Mesenchymal stem cell (in vitro differentiated cells and primary cell): ENCODE results near the gene DHRS11.

ENCODE experiments used
- DNase-seq: peaks from one replicate; pipeline ENCODE4 v3.0.0-alpha.2; 2013
- H2AFZ ChIP-seq: one replicate; pipeline ENCODE4 v1.6.1; 2013; ENCODE audit warnings: low read depth, mild to moderate bottlenecking, control low read depth, inconsistent platforms, low read length, moderate library complexity
- H2AK5ac ChIP-seq: 2 replicates; pipeline ENCODE4 v1.6.1; 2013; ENCODE audit warnings: low read length, moderate library complexity, mild to moderate bottlenecking, inconsistent platforms; ENCODE audit not compliant: severe bottlenecking
- H2BK120ac ChIP-seq: one replicate; pipeline ENCODE4 v1.6.1; 2013; ENCODE audit warnings: low read depth, mild to moderate bottlenecking, inconsistent platforms, low read length, moderate library complexity
- H2BK12ac ChIP-seq, 2 experiments: one replicate each; pipeline ENCODE4 v1.6.1; 2013; ENCODE audit warnings: inconsistent platforms in 2 of 2, low read length in 2 of 2, mild to moderate bottlenecking in 2 of 2, moderate library complexity in 2 of 2, control low read depth in 1 of 2
- H2BK15ac ChIP-seq: one replicate; pipeline ENCODE4 v1.6.1; 2013; ENCODE audit warnings: mild to moderate bottlenecking, low read depth, inconsistent platforms; ENCODE audit not compliant: poor library complexity, severe bottlenecking
- H2BK5ac ChIP-seq: 2 replicates; pipeline ENCODE4 v1.6.1; 2013; ENCODE audit warnings: low read depth, mild to moderate bottlenecking, low read length, control low read depth, inconsistent platforms; ENCODE audit not compliant: poor library complexity, severe bottlenecking
- H3K14ac ChIP-seq, 2 experiments: one replicate each; pipeline ENCODE4 v1.6.1; 2013; ENCODE audit warnings: inconsistent platforms in 2 of 2, low read length in 2 of 2, control low read depth in 1 of 2, mild to moderate bottlenecking in 1 of 2, moderate library complexity in 1 of 2
- H3K18ac ChIP-seq, 2 experiments: one replicate each; pipeline ENCODE4 v1.6.1; 2013; ENCODE audit warnings: inconsistent platforms in 2 of 2, low read length in 2 of 2, control low read depth in 1 of 2, low read depth in 1 of 2, mild to moderate bottlenecking in 1 of 2
- H3K23ac ChIP-seq, 2 experiments: one replicate each; pipeline ENCODE4 v1.6.1; 2013; ENCODE audit warnings: inconsistent platforms in 2 of 2, low read length in 2 of 2, mild to moderate bottlenecking in 2 of 2, moderate library complexity in 2 of 2, control low read depth in 1 of 2
- H3K27ac ChIP-seq: 2 replicates; pipeline ENCODE4 v1.5.1; 2013; ENCODE audit warnings: mild to moderate bottlenecking, moderate library complexity, low read length, control low read depth, inconsistent platforms; ENCODE audit not compliant: poor library complexity, severe bottlenecking
- H3K27me3 ChIP-seq, 2 experiments: 2 replicates each; pipeline versions ENCODE4 v1.6.1 to v1.7.0; 2013; ENCODE audit warnings: low read length in 2 of 2, mild to moderate bottlenecking in 2 of 2, moderate library complexity in 2 of 2, control low read depth in 1 of 2, inconsistent platforms in 1 of 2; ENCODE audit not compliant: control insufficient read depth in 1 of 2, insufficient read depth in 1 of 2
- H3K36me3 ChIP-seq, 2 experiments: 2 replicates each; pipeline versions ENCODE4 v1.6.1 to v1.7.0; 2013; ENCODE audit warnings: low read length in 2 of 2, control low read depth in 1 of 2, inconsistent platforms in 1 of 2, low read depth in 1 of 2, mild to moderate bottlenecking in 1 of 2; ENCODE audit not compliant: insufficient read depth in 2 of 2, control insufficient read depth in 1 of 2
- H3K4ac ChIP-seq, 2 experiments: one replicate each; pipeline ENCODE4 v1.6.1; 2013; ENCODE audit warnings: inconsistent platforms in 2 of 2, low read length in 2 of 2, mild to moderate bottlenecking in 2 of 2, moderate library complexity in 2 of 2, control low read depth in 1 of 2, low read depth in 1 of 2
- H3K4me1 ChIP-seq: 2 replicates; pipeline ENCODE4 v1.6.1; 2013; ENCODE audit warnings: low read depth, low read length, control low read depth; ENCODE audit not compliant: control insufficient read depth, insufficient read depth
- H3K4me2 ChIP-seq: 2 replicates; pipeline ENCODE4 v1.6.1; 2013; ENCODE audit warnings: low read length, mild to moderate bottlenecking, inconsistent platforms; ENCODE audit not compliant: poor library complexity, severe bottlenecking
- H3K4me3 ChIP-seq, 2 experiments: 2 replicates each; pipeline versions ENCODE4 v1.5.1 to v1.7.0; 2013; ENCODE audit warnings: low read length in 2 of 2, mild to moderate bottlenecking in 2 of 2, control low read depth in 1 of 2, low read depth in 1 of 2; ENCODE audit not compliant: insufficient read depth in 1 of 2
- H3K79me1 ChIP-seq: replicated peaks from 2 replicates; pipeline ENCODE4 v1.6.1; 2013; ENCODE audit warnings: mild to moderate bottlenecking, control low read depth, low read length, inconsistent platforms; ENCODE audit not compliant: poor library complexity, severe bottlenecking
- H3K9ac ChIP-seq: 2 replicates; pipeline ENCODE4 v1.7.0; 2013; ENCODE audit warnings: mild to moderate bottlenecking, low read length, moderate library complexity
- H3K9me3 ChIP-seq: 2 replicates; pipeline ENCODE4 v1.7.0; 2013; ENCODE audit warnings: mild to moderate bottlenecking, low read length; ENCODE audit not compliant: control insufficient read depth
- H4K8ac ChIP-seq: one replicate; pipeline ENCODE4 v1.6.1; 2013; ENCODE audit warnings: inconsistent platforms, mild to moderate bottlenecking, low read length, moderate library complexity
- H4K91ac ChIP-seq: one replicate; pipeline ENCODE4 v1.6.1; 2013; ENCODE audit warnings: mild to moderate bottlenecking, low read length, inconsistent platforms
- WGBS: methylation state at CpG from one replicate; pipeline ENCODE4 v1.1.7; 2013; ENCODE audit warnings: mixed read lengths; 5-methylcytosine and 5-hydroxymethylcytosine counted together

DHRS11 gene

DNA sequence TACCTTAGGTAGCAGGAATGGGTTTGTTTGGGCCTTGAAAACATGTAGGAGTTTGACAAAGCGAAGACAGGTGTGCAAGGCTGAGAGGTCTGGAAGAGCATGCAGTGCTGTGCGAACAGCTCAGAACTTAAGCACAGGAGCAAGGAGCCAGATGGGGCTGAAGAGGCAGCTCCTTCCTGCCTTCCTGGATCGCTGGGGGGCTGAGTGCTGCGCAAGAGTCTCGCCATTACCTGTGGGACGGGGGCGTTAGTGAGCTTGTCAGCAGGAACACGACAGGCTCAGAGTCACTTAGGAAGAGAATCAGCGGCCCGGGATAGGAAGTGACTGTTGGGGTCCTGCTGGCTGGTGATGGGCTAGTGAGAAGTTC, 9.2 kb downstream of the DHRS11 start:
- Histone ChIP-seq H3K36me3 (peaks cover 7 to 25% of the 10 kb centered on the region in 2 experiments), H2BK5ac (no peak overlapping the region), H2AFZ (no peak overlapping the region), H3K9ac (peak overlapping the region; percentile 96), H3K4ac (peak overlapping the region; percentile 20 to 80), H3K79me1 (peaks cover 22% of the 10 kb centered on the region), H3K14ac (peak overlapping the region in 1 of 2 experiments; percentile 74), H2BK12ac (no peak overlapping the region), H4K91ac (peak overlapping the region; percentile 81), H3K23ac (peak overlapping the region in 1 of 2 experiments; percentile 0), H3K27ac (peak overlapping the region; percentile 53), H2BK120ac (peak overlapping the region; percentile 0), H4K8ac (peak overlapping the region; percentile 69), H3K18ac (peak overlapping the region; percentile 78 to 79), H2BK15ac (no peak overlapping the region), H3K4me1 (peaks cover 14% of the 10 kb centered on the region), H2AK5ac (peak overlapping the region; percentile 47), H3K4me2 (peak overlapping the region; percentile 67), H3K9me3 (no peaks in the 10 kb centered on the region), H3K27me3 (no peaks in the 10 kb centered on the region), H3K4me3 (peak overlapping the region; percentile 87 to 98)
- 14% methylated on average over 10 of the region's 10 CpGs for WGBS
- no peak for DNase-seq

DNA sequence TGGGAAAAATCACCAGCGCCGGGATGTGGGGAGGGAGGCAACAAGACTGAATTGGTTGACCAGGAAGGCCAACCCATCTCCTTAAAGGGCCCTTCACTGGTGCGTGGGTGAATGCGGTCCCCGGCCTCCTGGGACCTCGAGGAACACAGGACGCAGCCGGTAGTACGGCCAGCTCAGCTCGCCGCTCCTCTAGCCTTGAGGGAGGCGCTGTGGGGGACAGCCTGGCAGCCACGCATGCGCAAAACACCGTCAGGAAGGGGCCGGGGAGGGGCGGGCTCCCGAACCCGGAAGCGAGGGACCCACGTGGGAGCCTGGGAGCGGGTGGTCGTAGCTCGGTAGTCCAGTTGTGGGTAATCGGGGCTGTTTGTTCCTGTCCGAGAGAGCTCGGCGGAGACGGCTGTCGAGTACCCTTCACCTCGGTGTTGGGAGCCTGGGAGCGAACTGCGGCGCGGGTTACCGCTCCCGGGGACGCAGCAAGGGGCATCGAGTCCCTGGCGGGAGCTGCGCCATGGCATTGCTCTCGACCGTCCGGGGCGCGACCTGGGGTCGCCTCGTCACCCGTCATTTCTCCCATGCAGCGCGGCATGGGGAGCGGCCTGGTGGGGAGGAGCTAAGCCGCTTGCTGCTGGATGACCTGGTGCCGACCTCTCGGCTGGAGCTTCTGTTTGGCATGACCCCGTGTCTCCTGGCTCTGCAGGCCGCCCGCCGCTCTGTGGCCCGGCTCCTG, 9.8 kb downstream of the DHRS11 start, which contains the start of gene MRM1:
TSS of gene MRM1 (plus strand) at position 281 of the 727 bp plus-strand sequence. CDS start at position 509, 228 bp downstream.
- Histone ChIP-seq H3K4ac (peak within 1 kb of the TSS; percentile 20 to 80), H3K18ac (peak within 1 kb of the TSS; percentile 78 to 79), H3K9me3 (no peaks in the 10 kb centered on the region), H3K79me1 (peaks cover 27% of the 10 kb centered on the region), H3K23ac (peak within 1 kb of the TSS in 1 of 2 experiments; percentile 57), H2BK15ac (peak within 1 kb of the TSS; percentile 52), H3K4me1 (peaks cover 14% of the 10 kb centered on the region), H3K27me3 (no peaks in the 10 kb centered on the region), H2AK5ac (peak within 1 kb of the TSS; percentile 47), H4K8ac (peak within 1 kb of the TSS; percentile 83), H2AFZ (peak within 1 kb of the TSS; percentile 98), H3K14ac (peak within 1 kb of the TSS in 1 of 2 experiments; percentile 74), H2BK12ac (no peak within 1 kb of the TSS), H3K27ac (peak within 1 kb of the TSS; percentile 65), H3K36me3 (peaks cover 7 to 25% of the 10 kb centered on the region in 2 experiments), H2BK5ac (peak within 1 kb of the TSS; percentile 51), H3K9ac (peak within 1 kb of the TSS; percentile 96), H4K91ac (peak within 1 kb of the TSS; percentile 81), H3K4me2 (peak within 1 kb of the TSS; percentile 67), H3K4me3 (peak within 1 kb of the TSS; percentile 87 to 98), H2BK120ac (peak within 1 kb of the TSS; percentile 0)
- under 1% methylated on average over 56 of the region's 60 CpGs for WGBS
- peak; percentile 92 for DNase-seq

DNA sequence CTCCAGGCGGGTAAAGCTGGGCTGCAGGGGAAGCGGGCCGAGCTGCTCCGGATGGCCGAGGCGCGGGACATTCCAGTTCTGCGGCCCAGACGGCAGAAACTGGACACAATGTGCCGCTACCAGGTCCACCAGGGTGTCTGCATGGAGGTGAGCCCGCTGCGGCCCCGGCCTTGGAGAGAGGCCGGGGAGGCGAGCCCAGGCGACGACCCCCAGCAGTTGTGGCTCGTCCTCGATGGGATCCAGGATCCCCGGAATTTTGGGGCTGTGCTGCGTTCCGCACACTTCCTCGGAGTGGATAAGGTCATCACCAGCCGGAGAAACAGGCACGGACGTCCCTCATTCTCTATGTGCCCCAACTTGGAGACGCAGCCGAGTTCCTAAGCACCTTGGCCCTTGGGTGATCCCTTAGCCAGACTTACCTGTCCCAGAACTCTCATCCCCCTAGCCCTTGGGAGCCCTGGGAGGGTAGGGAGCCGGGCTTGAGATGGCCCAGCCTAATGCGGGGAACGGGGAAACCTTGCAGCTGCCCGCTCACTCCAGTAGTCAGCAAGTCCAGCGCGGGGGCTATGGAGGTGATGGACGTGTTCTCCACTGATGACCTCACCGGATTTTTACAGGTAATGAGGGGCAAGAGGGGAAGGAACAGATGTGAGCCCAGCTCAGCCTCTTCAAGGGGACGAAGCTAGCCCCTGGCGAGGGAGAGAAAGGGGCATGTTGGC, 10.5 kb downstream of the DHRS11 start:
- H3K4me2 ChIP-seq: peak overlapping the region; percentile 67
- 3% methylated on average over 38 of the region's 38 CpGs for WGBS
- H2BK12ac ChIP-seq: no peak overlapping the region
- H3K9ac ChIP-seq: peak overlapping the region; percentile 96
- H2AFZ ChIP-seq: peak overlapping the region; percentile 98
- H3K14ac ChIP-seq: peak overlapping the region in 1 of 2 experiments; percentile 36
- no peak overlapping the region for H2BK15ac ChIP-seq
- H3K27ac ChIP-seq: no peak overlapping the region
- H4K91ac ChIP-seq: no peak overlapping the region
- no peaks in the 10 kb centered on the region for H3K9me3 ChIP-seq
- no peak for DNase-seq
- no peak overlapping the region for H2AK5ac ChIP-seq
- H3K4me3 ChIP-seq: peak overlapping the region; percentile 87 to 98
- peak overlapping the region; percentile 14 to 55 for H3K18ac ChIP-seq
- H3K4ac ChIP-seq: peak overlapping the region in 1 of 2 experiments; percentile 33
- H2BK5ac ChIP-seq: no peak overlapping the region
- H3K4me1 ChIP-seq: peaks cover 14% of the 10 kb centered on the region
- H2BK120ac ChIP-seq: no peak overlapping the region
- no peaks in the 10 kb centered on the region for H3K27me3 ChIP-seq
- H3K36me3 ChIP-seq: peaks cover 0 to 25% of the 10 kb centered on the region in 2 experiments
- H3K23ac ChIP-seq: no peak overlapping the region
- peak overlapping the region; percentile 83 for H4K8ac ChIP-seq
- H3K79me1 ChIP-seq: peaks cover 28% of the 10 kb centered on the region

DNA sequence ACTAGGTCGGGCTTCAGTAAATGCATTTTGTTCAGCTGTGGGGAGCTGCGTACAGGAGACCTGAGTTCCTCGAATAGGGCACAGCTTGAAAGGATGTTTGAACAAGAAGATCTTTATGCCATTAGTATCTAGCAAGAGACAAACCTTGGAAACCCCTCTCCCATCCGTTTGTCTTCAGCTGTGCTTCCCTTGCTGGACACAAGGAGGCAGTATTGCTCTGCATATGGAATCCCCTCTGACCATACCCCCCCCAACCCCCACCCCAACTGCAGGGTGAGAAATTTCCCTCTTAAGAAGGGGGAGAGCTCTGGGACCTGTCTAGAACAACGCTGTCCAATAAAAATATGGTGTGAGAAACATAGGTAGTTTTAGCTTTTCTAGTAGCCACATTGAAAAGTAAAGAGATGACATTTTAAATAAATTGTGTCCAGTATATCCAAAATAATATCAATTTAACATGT, 11.3 kb downstream of the DHRS11 start:
- H3K4ac ChIP-seq: no peak overlapping the region
- H2BK5ac ChIP-seq: no peak overlapping the region
- DNase-seq: peak; percentile 80
- H3K4me2 ChIP-seq: peak overlapping the region; percentile 67
- no peak overlapping the region for H2BK120ac ChIP-seq
- peaks cover 14% of the 10 kb centered on the region for H3K4me1 ChIP-seq
- H2AK5ac ChIP-seq: no peak overlapping the region
- H3K4me3 ChIP-seq: peak overlapping the region; percentile 87 to 98
- no peak overlapping the region for H3K14ac ChIP-seq
- H3K9me3 ChIP-seq: no peaks in the 10 kb centered on the region
- H4K91ac ChIP-seq: no peak overlapping the region
- no peak overlapping the region for H2BK12ac ChIP-seq
- peaks cover 28% of the 10 kb centered on the region for H3K79me1 ChIP-seq
- H3K23ac ChIP-seq: no peak overlapping the region
- H3K36me3 ChIP-seq: peaks cover 0 to 23% of the 10 kb centered on the region in 2 experiments
- WGBS: 0% methylated on average over 4 of the region's 5 CpGs
- H3K27ac ChIP-seq: no peak overlapping the region
- H3K27me3 ChIP-seq: no peaks in the 10 kb centered on the region
- no peak overlapping the region for H3K18ac ChIP-seq
- no peak overlapping the region for H2AFZ ChIP-seq
- no peak overlapping the region for H4K8ac ChIP-seq
- no peak overlapping the region for H2BK15ac ChIP-seq
- peak overlapping the region; percentile 96 for H3K9ac ChIP-seq
